Measurements from ENCODE around the gene CHD9. TPM values are rescaled to one million over a fixed set of nuclear protein-coding genes. Genes with fewer than 3 reads are reported as not detected.

CHD9 gene
- polyA plus RNA-seq, 1 donor from 2014 or later, result 69.3 TPM

- H4K20me1 ChIP-seq (ENCODE audit: insufficient read depth), result no peaks in the 10 kb centered on the region
- H3K9me3 ChIP-seq (ENCODE audit: low read length), result no peaks in the 10 kb centered on the region
- no peaks in the 10 kb centered on the region for H3K9me2 ChIP-seq (ENCODE audit: insufficient read depth, low read length)
- peaks cover 19% of the 10 kb centered on the region for H3K79me2 ChIP-seq (replicated peaks; ENCODE audit: insufficient read depth, low read length)
- H3K4me3 ChIP-seq (ENCODE audit: low read length), result peak overlapping the region; percentile 92
- no peaks in the 10 kb centered on the region for H3F3A ChIP-seq (ENCODE audit: insufficient read depth, low read length, poor library complexity, severe bottlenecking)
- H3K27me3 ChIP-seq (ENCODE audit: insufficient read depth, low read depth, low read length), result no peaks in the 10 kb centered on the region
- H3K4me2 ChIP-seq (ENCODE audit: low read length), result peak overlapping the region; percentile 64
- H2AFZ ChIP-seq (ENCODE audit: low read depth, low read length), result no peak overlapping the region
- H3K27ac ChIP-seq (ENCODE audit: low read length), result no peak overlapping the region
- TF ChIP-seq RAD21 (conservative IDR thresholded peaks at IDR 0.05), result no peak
- no peak for TF ChIP-seq SMC3 (conservative IDR thresholded peaks at IDR 0.05; ENCODE audit: poor library complexity)
- TF ChIP-seq POLR2AphosphoS5 (IDR thresholded peaks at IDR 0.05), result no peak
- TF ChIP-seq TAF1 (IDR thresholded peaks at IDR 0.05; ENCODE audit: low read depth), result no peak
- TF ChIP-seq CTCF (IDR thresholded peaks at IDR 0.05; ENCODE audit: poor library complexity, severe bottlenecking), result no peak
- TF ChIP-seq, protein P1, sequence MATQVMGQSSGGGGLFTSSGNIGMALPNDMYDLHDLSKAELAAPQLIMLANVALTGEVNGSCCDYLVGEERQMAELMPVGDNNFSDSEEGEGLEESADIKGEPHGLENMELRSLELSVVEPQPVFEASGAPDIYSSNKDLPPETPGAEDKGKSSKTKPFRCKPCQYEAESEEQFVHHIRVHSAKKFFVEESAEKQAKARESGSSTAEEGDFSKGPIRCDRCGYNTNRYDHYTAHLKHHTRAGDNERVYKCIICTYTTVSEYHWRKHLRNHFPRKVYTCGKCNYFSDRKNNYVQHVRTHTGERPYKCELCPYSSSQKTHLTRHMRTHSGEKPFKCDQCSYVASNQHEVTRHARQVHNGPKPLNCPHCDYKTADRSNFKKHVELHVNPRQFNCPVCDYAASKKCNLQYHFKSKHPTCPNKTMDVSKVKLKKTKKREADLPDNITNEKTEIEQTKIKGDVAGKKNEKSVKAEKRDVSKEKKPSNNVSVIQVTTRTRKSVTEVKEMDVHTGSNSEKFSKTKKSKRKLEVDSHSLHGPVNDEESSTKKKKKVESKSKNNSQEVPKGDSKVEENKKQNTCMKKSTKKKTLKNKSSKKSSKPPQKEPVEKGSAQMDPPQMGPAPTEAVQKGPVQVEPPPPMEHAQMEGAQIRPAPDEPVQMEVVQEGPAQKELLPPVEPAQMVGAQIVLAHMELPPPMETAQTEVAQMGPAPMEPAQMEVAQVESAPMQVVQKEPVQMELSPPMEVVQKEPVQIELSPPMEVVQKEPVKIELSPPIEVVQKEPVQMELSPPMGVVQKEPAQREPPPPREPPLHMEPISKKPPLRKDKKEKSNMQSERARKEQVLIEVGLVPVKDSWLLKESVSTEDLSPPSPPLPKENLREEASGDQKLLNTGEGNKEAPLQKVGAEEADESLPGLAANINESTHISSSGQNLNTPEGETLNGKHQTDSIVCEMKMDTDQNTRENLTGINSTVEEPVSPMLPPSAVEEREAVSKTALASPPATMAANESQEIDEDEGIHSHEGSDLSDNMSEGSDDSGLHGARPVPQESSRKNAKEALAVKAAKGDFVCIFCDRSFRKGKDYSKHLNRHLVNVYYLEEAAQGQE (IDR thresholded peaks at IDR 0.05; ENCODE audit: borderline replicate concordance), result no peak
- TF ChIP-seq EP300 (conservative IDR thresholded peaks at IDR 0.05; ENCODE audit: poor library complexity, severe bottlenecking), result no peak
- TF ChIP-seq EZH2 (IDR thresholded peaks at IDR 0.05; ENCODE audit: borderline replicate concordance, insufficient read depth, low read length, poor library complexity, severe bottlenecking), result no peak
- no peak for TF ChIP-seq MXI1 (conservative IDR thresholded peaks at IDR 0.05; ENCODE audit: poor library complexity, severe bottlenecking)
- no peaks in the 10 kb centered on the region for H3K36me3 ChIP-seq (ENCODE audit: insufficient read depth, low read length)
- no peak overlapping the region for H3K9ac ChIP-seq (ENCODE audit: low read length)
These were observed 77.6 kb downstream of the CHD9 start for GRCh38 chr16:53132406-53132805.

- Histone ChIP-seq H3K9me2 (ENCODE audit: insufficient read depth, low read length) (no peaks in the 10 kb centered on the region), H3K79me2 (replicated peaks; ENCODE audit: insufficient read depth, low read length) (peaks cover 23% of the 10 kb centered on the region)
- TF ChIP-seq CTCF (IDR thresholded peaks at IDR 0.05; ENCODE audit: poor library complexity, severe bottlenecking) (no peak), SMC3 (conservative IDR thresholded peaks at IDR 0.05; ENCODE audit: poor library complexity) (no peak), POLR2AphosphoS5 (IDR thresholded peaks at IDR 0.05) (no peak), RAD21 (conservative IDR thresholded peaks at IDR 0.05) (no peak), EP300 (conservative IDR thresholded peaks at IDR 0.05; ENCODE audit: poor library complexity, severe bottlenecking) (no peak), EZH2 (IDR thresholded peaks at IDR 0.05; ENCODE audit: borderline replicate concordance, insufficient read depth, low read length, poor library complexity, severe bottlenecking) (no peak), MXI1 (conservative IDR thresholded peaks at IDR 0.05; ENCODE audit: poor library complexity, severe bottlenecking) (no peak), TAF1 (IDR thresholded peaks at IDR 0.05; ENCODE audit: low read depth) (no peak)
- TF ChIP-seq, protein P1 (IDR thresholded peaks at IDR 0.05; ENCODE audit: borderline replicate concordance), result no peak
These were observed 80.5 kb downstream of the CHD9 start for GRCh38 chr16:53135329-53135728.

More at GRCh38 chr16:53135329-53135728, 80.5 kb downstream of the CHD9 start:
- Histone ChIP-seq H3K27me3 (ENCODE audit: insufficient read depth, low read depth, low read length) (no peaks in the 10 kb centered on the region), H2AFZ (ENCODE audit: low read depth, low read length) (no peak overlapping the region), H3K27ac (ENCODE audit: low read length) (no peak overlapping the region), H4K20me1 (ENCODE audit: insufficient read depth) (no peaks in the 10 kb centered on the region), H3K36me3 (ENCODE audit: insufficient read depth, low read length) (no peaks in the 10 kb centered on the region), H3F3A (ENCODE audit: insufficient read depth, low read length, poor library complexity, severe bottlenecking) (no peaks in the 10 kb centered on the region), H3K9ac (ENCODE audit: low read length) (no peak overlapping the region), H3K9me3 (ENCODE audit: low read length) (no peaks in the 10 kb centered on the region), H3K4me2 (ENCODE audit: low read length) (no peak overlapping the region), H3K4me3 (ENCODE audit: low read length) (no peak overlapping the region)

Measured in neural cell (in vitro differentiated cells).